C1 segment of cervical spinal cord (tissue), 14 donors: ENCODE results near the gene MRPL52.

Experiments
- DNase-seq, 14 donors: peaks; one replicate each; lab custom pipeline; 2025; lab: John Stamatoyannopoulos, UW

MRPL52 gene

GRCh38 chr14:22882064-22882463 is 52.4 kb downstream of the MRPL52 start:
- no peak for DNase-seq

GRCh38 chr14:22882529-22883172 is 53.0 kb downstream of the MRPL52 start:
- peak in 3 of 14 donors; percentile 18 to 83 (median 32) for DNase-seq

GRCh38 chr14:22883173-22883976 is 53.7 kb downstream of the MRPL52 start, which contains the start of gene REM2:
Gene REM2 (plus strand): TSS chr14:22883222. CDS start chr14:22883288, 66 bp downstream.
- peak in 1 of 14 donors; percentile 41 for DNase-seq

- DNase-seq = no peak
Observed at GRCh38 chr14:22884076-22884737, 54.5 kb downstream of the MRPL52 start.
